Measurements from ENCODE around the gene GSTA4. TPM values are rescaled to one million over a fixed set of nuclear protein-coding genes. Genes with fewer than 3 reads are reported as not detected.

Gene GSTA4
- total RNA-seq, 1 experiment from 2014 or later, result 30.8 TPM

- CTCF ChIA-PET, result no interaction called here
These were observed 22.1 kb downstream of the GSTA4 start for GRCh38 chr6:52972989-52973388.

GRCh38 chr6:52969359-52969758 is 25.7 kb downstream of the GSTA4 start:
- no peak for DNase-seq (ENCODE audit: low spot score)
- Histone ChIP-seq H3K4me1 (ENCODE audit: insufficient read depth, low read length, poor library complexity, severe bottlenecking) (no peaks in the 10 kb centered on the region), H3K27ac (ENCODE audit: low read depth, low read length, poor library complexity, severe bottlenecking) (no peak overlapping the region), H3K4me3 (ENCODE audit: low read depth, low read length, poor library complexity, severe bottlenecking) (no peak overlapping the region), H3K9me3 (ENCODE audit: low read depth, low read length, poor library complexity, severe bottlenecking) (no peaks in the 10 kb centered on the region), H3K27me3 (replicated peaks; ENCODE audit: insufficient read depth, low read depth, low read length, poor library complexity) (no peaks in the 10 kb centered on the region), H3K36me3 (ENCODE audit: insufficient read depth, low read length, poor library complexity, severe bottlenecking) (no peaks in the 10 kb centered on the region)
- intact Hi-C loops (cut with micrococcal nuclease; ENCODE audit: unreplicated experiment), result no loop called here
- ChIA-PET CTCF (no interaction called here), POLR2A (ENCODE audit: low non-redundant PET) (no interaction called here)
- BruUV-seq (replicated peaks), result no TSS peak
- TF ChIP-seq CTCF (conservative IDR thresholded peaks at IDR 0.05; ENCODE audit: low read depth, low read length), result no peak
- no peak for TF ChIP-seq EZH2 (IDR thresholded peaks at IDR 0.05; ENCODE audit: borderline replicate concordance, low read depth, low read length, poor library complexity, severe bottlenecking)

More at GRCh38 chr6:52972989-52973388, 22.1 kb downstream of the GSTA4 start:
- DNase-seq (ENCODE audit: low spot score), result no peak
- Histone ChIP-seq H3K27ac (ENCODE audit: low read depth, low read length, poor library complexity, severe bottlenecking) (no peak overlapping the region), H3K27me3 (replicated peaks; ENCODE audit: insufficient read depth, low read depth, low read length, poor library complexity) (no peaks in the 10 kb centered on the region), H3K4me1 (ENCODE audit: insufficient read depth, low read length, poor library complexity, severe bottlenecking) (peaks cover 10% of the 10 kb centered on the region), H3K4me3 (ENCODE audit: low read depth, low read length, poor library complexity, severe bottlenecking) (no peak overlapping the region), H3K36me3 (ENCODE audit: insufficient read depth, low read length, poor library complexity, severe bottlenecking) (no peaks in the 10 kb centered on the region), H3K9me3 (ENCODE audit: low read depth, low read length, poor library complexity, severe bottlenecking) (no peaks in the 10 kb centered on the region)
- BruUV-seq (replicated peaks), result no TSS peak
- TF ChIP-seq EZH2 (IDR thresholded peaks at IDR 0.05; ENCODE audit: borderline replicate concordance, low read depth, low read length, poor library complexity, severe bottlenecking) (no peak), CTCF (conservative IDR thresholded peaks at IDR 0.05; ENCODE audit: low read depth, low read length) (no peak)
- intact Hi-C loops (cut with micrococcal nuclease; ENCODE audit: unreplicated experiment), result no loop called here
- POLR2A ChIA-PET (ENCODE audit: low non-redundant PET), result no interaction called here

GRCh38 chr6:52966101-52966500 is 29.0 kb downstream of the GSTA4 start:
- no peak overlapping the region for H3K4me3 ChIP-seq (ENCODE audit: low read depth, low read length, poor library complexity, severe bottlenecking)
- intact Hi-C loops (cut with micrococcal nuclease; ENCODE audit: unreplicated experiment), result no loop called here
- BruUV-seq (replicated peaks), result no TSS peak
- H3K27me3 ChIP-seq (replicated peaks; ENCODE audit: insufficient read depth, low read depth, low read length, poor library complexity), result no peaks in the 10 kb centered on the region
- no peaks in the 10 kb centered on the region for H3K9me3 ChIP-seq (ENCODE audit: low read depth, low read length, poor library complexity, severe bottlenecking)
- H3K36me3 ChIP-seq (ENCODE audit: insufficient read depth, low read length, poor library complexity, severe bottlenecking), result no peaks in the 10 kb centered on the region
- H3K4me1 ChIP-seq (ENCODE audit: insufficient read depth, low read length, poor library complexity, severe bottlenecking), result no peaks in the 10 kb centered on the region
- ChIA-PET POLR2A (ENCODE audit: low non-redundant PET) (no interaction called here), CTCF (no interaction called here)
- TF ChIP-seq EZH2 (IDR thresholded peaks at IDR 0.05; ENCODE audit: borderline replicate concordance, low read depth, low read length, poor library complexity, severe bottlenecking), result no peak
- no peak for TF ChIP-seq CTCF (conservative IDR thresholded peaks at IDR 0.05; ENCODE audit: low read depth, low read length)
- H3K27ac ChIP-seq (ENCODE audit: low read depth, low read length, poor library complexity, severe bottlenecking), result no peak overlapping the region
- DNase-seq (ENCODE audit: low spot score), result no peak
